Activated T-cell treated with anti-CD3 and anti-CD28 coated beads, Interleukin-2, amount 50 U/mL, for 4 hours (primary cell): Measurements from ENCODE around the gene CACNA2D1. TPM values are rescaled to one million over a fixed set of nuclear protein-coding genes. Genes with fewer than 3 reads are reported as not detected.

Source experiments
- ATAC-seq, 2 donors: fragments of 200-7000 bp; cut with Tn5 transposase; one replicate each; pipeline ENCODE4 v1.10.0; 2021
- DNase-seq: peaks from one replicate; pipeline ENCODE4 v3.0.0-alpha.2; 2020
- H3K27me3 Mint-ChIP-seq: one replicate; pipeline ENCODE4 v1.8.0; 2021; ENCODE audit warnings: low read depth, mixed read lengths
- H3K36me3 Mint-ChIP-seq: one replicate; pipeline ENCODE4 v1.8.0; 2022; ENCODE audit warnings: mixed read lengths; ENCODE audit not compliant: insufficient read depth
- H3K4me1 Mint-ChIP-seq: one replicate; pipeline ENCODE4 v1.8.0; 2021; ENCODE audit warnings: low read depth, mixed read lengths
- H3K4me3 Mint-ChIP-seq: one replicate; pipeline ENCODE4 v1.8.0; 2021; ENCODE audit warnings: mild to moderate bottlenecking, moderate library complexity, mixed read lengths
- H3K9me3 Mint-ChIP-seq: one replicate; pipeline ENCODE4 v1.8.0; 2021; ENCODE audit warnings: mixed read lengths
- total RNA-seq, 3 donors: library from RNA; stranded (reverse); gene quantifications; one replicate each; pipeline ENCODE4 v1.2.1, GENCODE V29; 2021

The CACNA2D1 gene
- total RNA-seq, 3 donors from 2014 or later, result 0.03 to 0.24 (median 0.18) TPM

DNA sequence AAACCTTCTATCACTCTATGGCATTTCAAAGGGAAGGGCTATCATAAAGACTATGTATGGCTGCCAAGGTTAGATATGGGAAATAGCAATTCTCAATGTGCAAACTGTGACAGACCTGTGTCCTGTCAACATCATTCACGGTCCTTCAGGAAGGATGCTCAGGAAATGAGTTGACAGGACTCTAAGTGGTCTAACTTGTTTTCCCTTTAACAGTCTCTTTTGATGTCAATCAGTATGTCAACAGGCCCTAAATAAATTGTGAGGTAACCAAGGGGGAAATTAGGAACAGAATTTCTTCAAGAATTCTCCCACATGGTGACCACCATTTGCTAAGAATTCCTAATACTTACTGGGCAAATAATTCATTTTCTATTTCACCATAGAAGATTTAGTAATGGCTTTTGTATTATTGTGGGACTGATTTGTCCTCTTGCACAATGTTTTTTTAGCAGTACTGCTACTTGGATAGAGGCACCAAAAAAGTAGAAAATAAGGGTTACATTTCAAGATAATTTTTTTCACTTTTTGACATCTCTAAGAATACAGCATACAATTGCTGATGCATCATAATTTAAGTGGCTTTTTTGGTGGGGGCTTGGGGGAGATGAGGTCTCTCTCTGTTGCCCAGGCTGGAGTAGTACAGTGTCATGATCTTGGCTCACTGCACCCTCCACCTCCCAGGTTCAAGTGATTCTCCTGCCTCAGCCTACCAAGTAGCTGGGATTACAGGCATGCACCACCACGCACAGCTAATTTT is 275.8 kb downstream of the CACNA2D1 start:
- no peak for DNase-seq
- no peaks in the 10 kb centered on the region for H3K27me3 Mint-ChIP-seq
- no peaks in the 10 kb centered on the region for H3K4me1 Mint-ChIP-seq
- H3K4me3 Mint-ChIP-seq, result no peak overlapping the region
- ATAC-seq, result no peak
- H3K36me3 Mint-ChIP-seq, result no peaks in the 10 kb centered on the region
- no peaks in the 10 kb centered on the region for H3K9me3 Mint-ChIP-seq

DNA sequence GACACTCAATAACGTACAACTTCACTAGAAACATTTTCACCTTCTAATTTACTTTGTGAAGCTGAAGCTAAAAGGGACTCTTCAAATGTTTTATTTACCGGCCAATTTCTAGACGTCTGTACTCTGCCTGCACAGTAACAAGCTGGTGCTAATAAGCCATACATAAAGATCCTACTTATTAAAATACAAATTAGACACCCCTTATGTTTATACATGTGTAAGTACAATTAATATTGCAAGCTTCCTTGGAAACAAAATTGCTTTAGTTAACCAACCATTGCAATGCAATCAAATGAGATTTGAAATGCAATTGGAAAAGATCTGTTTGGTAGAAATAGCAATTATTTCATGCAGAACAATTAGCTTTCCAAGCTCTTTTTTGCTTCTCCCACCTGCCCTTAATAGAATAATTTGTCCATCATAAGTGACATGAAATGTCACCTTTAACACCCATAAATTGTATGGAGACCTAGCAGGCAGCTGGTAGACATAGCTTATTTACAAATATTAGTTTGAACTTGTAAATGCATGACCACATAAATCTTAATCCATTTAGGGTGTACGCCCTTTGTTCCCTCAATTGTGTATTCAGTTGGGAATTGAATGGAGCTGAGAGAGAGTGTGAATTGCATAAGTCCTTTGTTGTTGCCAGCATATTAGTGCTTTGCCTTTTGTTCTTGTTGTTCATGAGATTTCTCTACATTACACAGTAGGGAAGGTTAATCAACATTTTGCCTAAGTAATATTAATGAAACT is 277.1 kb downstream of the CACNA2D1 start:
- Mint-ChIP-seq H3K9me3 (peaks cover 9% of the 10 kb centered on the region), H3K27me3 (no peaks in the 10 kb centered on the region), H3K4me1 (no peaks in the 10 kb centered on the region), H3K4me3 (no peak overlapping the region), H3K36me3 (no peaks in the 10 kb centered on the region)
- ATAC-seq (no peak), DNase-seq (no peak)

DNA sequence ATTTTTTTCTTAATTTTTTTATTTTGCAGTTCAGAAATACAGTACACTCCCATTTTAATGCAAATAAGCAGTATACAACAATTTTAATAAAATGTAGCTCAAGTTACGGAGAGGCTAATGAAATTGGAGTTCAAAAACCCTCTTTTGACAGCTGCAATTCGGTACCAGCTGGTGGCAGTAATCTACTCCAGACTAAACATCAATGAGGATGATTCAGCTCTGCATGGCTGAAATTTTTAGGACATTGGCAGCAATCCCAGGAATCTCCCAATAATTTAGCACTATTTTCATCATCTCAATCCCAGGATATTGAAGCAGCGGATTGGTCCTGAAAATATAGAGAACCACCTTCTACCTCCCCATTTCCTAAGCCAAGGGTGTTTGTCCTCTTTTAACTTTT is 278.8 kb downstream of the CACNA2D1 start:
- H3K27me3 Mint-ChIP-seq, result no peaks in the 10 kb centered on the region
- H3K36me3 Mint-ChIP-seq, result no peaks in the 10 kb centered on the region
- H3K9me3 Mint-ChIP-seq, result peaks cover 12% of the 10 kb centered on the region
- H3K4me1 Mint-ChIP-seq, result no peaks in the 10 kb centered on the region
- no peak overlapping the region for H3K4me3 Mint-ChIP-seq
- ATAC-seq (no peak), DNase-seq (no peak)

DNA sequence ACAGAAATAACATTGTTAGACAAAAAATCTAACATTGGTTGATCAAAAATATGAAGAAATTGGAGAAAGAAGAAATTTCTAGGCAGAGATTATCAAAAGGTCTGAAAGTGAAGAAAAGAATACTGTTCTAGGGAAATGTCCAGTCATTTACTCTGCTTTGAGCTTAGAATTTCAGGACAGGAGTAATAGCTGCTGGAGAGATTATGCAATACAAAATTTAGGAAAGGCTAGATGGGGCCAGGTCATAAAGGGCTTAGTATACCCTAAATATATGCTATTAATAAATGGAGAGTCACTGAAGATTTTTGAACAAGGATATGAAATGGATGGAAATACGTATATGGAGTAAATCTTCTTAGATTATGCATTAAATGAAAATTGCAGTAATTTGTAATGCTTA is 279.2 kb downstream of the CACNA2D1 start:
- DNase-seq, result no peak
- no peak for ATAC-seq
- Mint-ChIP-seq H3K9me3 (peaks cover 12% of the 10 kb centered on the region), H3K27me3 (no peaks in the 10 kb centered on the region), H3K4me1 (no peaks in the 10 kb centered on the region), H3K36me3 (no peaks in the 10 kb centered on the region), H3K4me3 (no peak overlapping the region)

DNA sequence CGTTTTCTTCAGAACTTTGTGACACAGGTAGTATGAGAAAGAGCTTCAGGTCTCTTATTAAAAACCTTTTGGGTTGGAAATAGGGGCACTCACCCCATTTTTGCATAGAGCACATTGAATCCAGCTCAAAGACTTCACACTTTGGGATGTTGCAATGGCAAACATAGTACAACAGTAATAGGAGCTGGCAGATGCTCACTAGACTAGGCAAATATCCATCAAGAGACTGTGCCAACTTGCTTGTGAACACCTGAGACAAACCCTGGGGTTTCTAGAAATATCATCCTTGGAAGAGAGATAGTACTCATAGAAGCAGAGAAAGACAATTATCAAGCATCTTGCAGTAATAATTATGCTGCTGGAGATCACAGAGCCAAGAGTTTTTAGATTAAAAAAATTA is 280.0 kb downstream of the CACNA2D1 start:
- Mint-ChIP-seq H3K9me3 (peaks cover 12% of the 10 kb centered on the region), H3K27me3 (no peaks in the 10 kb centered on the region)
- ATAC-seq, result no peak

DNA sequence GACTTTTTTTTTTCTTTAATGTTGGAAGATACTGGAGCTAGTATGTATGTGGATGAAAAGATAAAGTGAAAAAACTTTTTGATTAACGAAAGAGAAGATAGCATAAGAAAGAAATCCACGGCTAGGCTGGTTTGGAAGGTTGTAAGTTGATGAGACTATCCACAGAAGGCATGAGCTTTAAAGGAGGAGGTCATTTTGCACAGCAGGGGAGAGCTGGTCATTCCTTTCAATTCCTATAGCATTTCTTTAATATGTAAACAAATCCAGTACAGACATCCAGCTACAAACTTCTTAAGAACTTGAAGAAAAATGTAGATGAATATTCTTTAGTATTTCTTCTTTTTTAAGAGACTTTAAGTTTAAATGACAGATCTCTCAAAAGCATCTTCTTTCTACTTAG is 281.3 kb downstream of the CACNA2D1 start:
- H3K27me3 Mint-ChIP-seq, result no peaks in the 10 kb centered on the region
- no peaks in the 10 kb centered on the region for H3K4me1 Mint-ChIP-seq
- peaks cover 15% of the 10 kb centered on the region for H3K9me3 Mint-ChIP-seq
- H3K4me3 Mint-ChIP-seq, result no peak overlapping the region
- no peak for ATAC-seq
- no peak for DNase-seq
- no peaks in the 10 kb centered on the region for H3K36me3 Mint-ChIP-seq

More for the DNA sequence above, 280.0 kb downstream of the CACNA2D1 start:
- Mint-ChIP-seq H3K36me3 (no peaks in the 10 kb centered on the region), H3K4me1 (no peaks in the 10 kb centered on the region), H3K4me3 (no peak overlapping the region)
- no peak for DNase-seq

DNA sequence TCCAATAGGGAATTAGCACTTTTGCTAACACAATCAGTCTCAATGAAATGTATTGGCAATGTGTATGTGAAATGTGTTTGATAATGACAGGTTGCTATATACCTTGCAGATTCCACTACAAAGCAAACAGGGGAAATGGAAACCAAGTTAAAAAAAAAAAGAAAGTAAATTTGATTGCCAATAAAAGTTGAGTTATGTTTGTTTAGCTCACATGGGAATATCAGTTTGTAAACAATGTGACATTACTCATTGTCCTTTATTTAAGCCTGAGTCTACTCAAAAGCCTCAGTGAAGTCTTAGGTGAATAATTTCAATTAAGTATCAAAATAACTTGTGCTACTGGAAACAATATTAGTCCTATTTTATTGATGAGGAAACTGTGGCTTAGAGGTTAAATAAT is 285.2 kb downstream of the CACNA2D1 start:
- Mint-ChIP-seq H3K27me3 (no peaks in the 10 kb centered on the region), H3K4me3 (no peak overlapping the region), H3K36me3 (no peaks in the 10 kb centered on the region), H3K9me3 (peaks cover 15% of the 10 kb centered on the region), H3K4me1 (no peaks in the 10 kb centered on the region)
- DNase-seq (no peak), ATAC-seq (no peak)

DNA sequence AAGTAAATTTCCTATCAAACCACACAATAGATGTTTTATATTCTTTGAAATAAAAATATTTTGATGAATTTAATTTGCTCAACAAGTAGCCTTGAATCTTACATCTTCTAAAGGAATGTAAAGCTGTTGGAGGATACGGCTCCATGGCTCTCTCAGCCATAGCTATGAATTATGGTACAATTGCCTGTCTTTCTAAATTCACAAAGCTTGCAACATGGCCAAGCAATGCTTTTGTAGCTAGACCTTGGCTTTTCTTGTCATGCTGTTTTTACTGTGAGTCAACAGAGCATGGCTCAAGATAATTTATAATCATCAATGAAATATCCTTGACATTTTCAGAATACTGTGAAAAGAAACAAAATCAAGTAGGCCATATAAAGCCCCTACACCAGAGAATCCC is 286.7 kb downstream of the CACNA2D1 start:
- H3K9me3 Mint-ChIP-seq, result peaks cover 11% of the 10 kb centered on the region
- no peak for DNase-seq
- H3K4me1 Mint-ChIP-seq, result no peaks in the 10 kb centered on the region
- H3K27me3 Mint-ChIP-seq, result no peaks in the 10 kb centered on the region
- H3K4me3 Mint-ChIP-seq, result no peak overlapping the region
- no peaks in the 10 kb centered on the region for H3K36me3 Mint-ChIP-seq
- no peak for ATAC-seq

DNA sequence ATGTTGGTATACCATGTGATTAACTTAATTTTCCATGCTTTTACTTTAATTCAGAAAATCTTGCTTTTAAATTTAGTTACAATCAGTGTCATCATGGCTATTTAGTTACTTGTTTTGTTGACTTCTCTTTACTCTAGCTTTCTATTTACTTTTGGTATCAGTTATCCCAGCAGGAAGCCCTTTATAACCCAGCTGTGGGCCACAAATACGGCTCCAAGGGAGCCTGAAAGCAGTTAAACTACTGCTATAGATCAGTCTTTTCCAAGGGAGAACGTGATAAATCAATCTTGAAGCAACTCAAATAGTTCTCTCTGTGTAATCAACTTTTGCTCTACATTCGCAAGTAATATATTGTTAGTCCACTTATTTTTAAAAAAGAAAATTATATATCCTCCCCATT is 287.4 kb downstream of the CACNA2D1 start:
- Mint-ChIP-seq H3K36me3 (no peaks in the 10 kb centered on the region), H3K27me3 (no peaks in the 10 kb centered on the region)

DNA sequence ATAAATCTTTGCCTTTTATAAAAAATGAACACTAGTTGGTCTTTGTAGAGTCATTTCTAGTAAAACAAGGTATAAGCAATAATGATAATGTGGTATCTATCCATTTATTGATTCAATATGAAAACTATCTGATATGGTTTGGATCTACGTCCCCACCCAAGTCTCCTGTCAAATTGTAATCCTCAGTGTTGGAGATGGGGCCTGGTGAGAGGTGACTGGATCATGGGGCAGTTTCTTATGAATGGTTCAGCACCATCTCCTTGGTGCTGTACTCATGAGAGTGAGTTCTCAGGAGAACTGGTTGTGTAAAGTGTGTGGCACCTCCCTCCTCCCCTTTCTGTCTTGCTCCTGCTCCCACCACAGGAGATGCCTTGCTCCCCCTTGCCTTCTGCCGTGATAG is 288.8 kb downstream of the CACNA2D1 start:
- peaks cover 3% of the 10 kb centered on the region for H3K9me3 Mint-ChIP-seq
- no peaks in the 10 kb centered on the region for H3K4me1 Mint-ChIP-seq
- ATAC-seq (no peak), DNase-seq (no peak)
- H3K4me3 Mint-ChIP-seq, result no peak overlapping the region
- no peaks in the 10 kb centered on the region for H3K36me3 Mint-ChIP-seq
- no peaks in the 10 kb centered on the region for H3K27me3 Mint-ChIP-seq

More for the DNA sequence above, 287.4 kb downstream of the CACNA2D1 start:
- ATAC-seq (no peak), DNase-seq (no peak)
- Mint-ChIP-seq H3K9me3 (peaks cover 4% of the 10 kb centered on the region), H3K4me1 (no peaks in the 10 kb centered on the region), H3K4me3 (no peak overlapping the region)

DNA sequence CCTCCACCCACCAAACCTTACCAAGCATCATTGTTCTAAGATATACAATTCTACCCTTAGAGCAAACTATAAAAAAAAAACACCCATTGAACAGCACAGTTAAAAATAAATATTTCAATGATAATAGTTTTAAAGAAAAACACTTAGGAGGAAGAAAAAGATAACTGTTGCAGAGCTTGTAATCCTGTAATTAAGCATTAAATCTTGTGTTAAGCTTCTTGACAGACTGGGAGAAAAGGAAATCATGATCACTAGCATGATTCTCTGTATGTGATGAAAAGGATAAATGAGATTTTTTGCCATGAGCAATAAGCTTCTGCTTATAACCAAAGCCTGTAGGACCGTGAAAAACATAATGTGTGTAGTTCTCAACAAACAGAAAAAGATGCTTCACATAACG is 289.8 kb downstream of the CACNA2D1 start:
- Mint-ChIP-seq H3K4me1 (no peaks in the 10 kb centered on the region), H3K4me3 (no peak overlapping the region), H3K27me3 (no peaks in the 10 kb centered on the region), H3K36me3 (no peaks in the 10 kb centered on the region), H3K9me3 (peaks cover 3% of the 10 kb centered on the region)
- ATAC-seq (no peak), DNase-seq (no peak)

DNA sequence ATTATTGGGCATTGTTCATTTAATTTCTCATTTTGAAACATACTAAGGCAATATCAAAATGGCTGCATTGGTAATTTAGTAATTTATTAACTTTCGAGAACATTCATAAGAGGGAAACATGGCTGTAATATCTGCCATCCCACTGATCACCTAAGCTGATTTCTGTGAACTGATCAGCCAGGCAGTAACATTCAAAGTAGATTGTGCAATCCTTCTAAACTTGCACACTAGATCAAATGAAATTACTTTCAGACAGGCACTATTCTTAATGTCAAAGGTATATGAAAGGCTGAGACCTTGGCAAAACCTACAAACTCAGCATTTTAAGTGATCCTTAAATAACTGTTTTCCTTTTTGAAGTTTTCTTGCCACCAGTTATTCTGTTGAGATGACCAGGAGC is 290.7 kb downstream of the CACNA2D1 start:
- H3K9me3 Mint-ChIP-seq, result peaks cover 3% of the 10 kb centered on the region
- DNase-seq, result no peak
- H3K27me3 Mint-ChIP-seq, result no peaks in the 10 kb centered on the region
- H3K4me3 Mint-ChIP-seq, result no peak overlapping the region
- ATAC-seq, result no peak
- H3K36me3 Mint-ChIP-seq, result no peaks in the 10 kb centered on the region
- no peaks in the 10 kb centered on the region for H3K4me1 Mint-ChIP-seq

DNA sequence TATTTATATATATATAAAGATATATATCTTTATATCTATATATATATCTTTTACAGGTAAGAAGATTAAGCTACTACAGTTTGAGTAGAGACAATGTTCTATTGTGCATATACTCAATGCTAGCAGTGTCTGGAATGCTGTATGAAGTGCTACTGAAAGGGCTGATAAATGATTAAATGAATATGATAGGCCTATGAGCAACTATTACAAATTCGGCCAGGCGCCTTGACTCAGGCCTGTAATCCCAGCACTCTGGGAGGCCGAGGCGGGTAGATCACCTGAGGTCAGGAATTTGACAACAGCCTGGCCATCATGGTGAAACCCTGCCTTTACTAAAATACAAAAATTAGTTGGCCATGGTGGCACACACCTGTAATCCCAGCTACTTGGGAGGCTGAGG is 297.1 kb downstream of the CACNA2D1 start:
- Mint-ChIP-seq H3K4me3 (no peak overlapping the region), H3K9me3 (peaks cover 3% of the 10 kb centered on the region), H3K4me1 (no peaks in the 10 kb centered on the region), H3K27me3 (no peaks in the 10 kb centered on the region), H3K36me3 (no peaks in the 10 kb centered on the region)
- DNase-seq (no peak), ATAC-seq (no peak)

DNA sequence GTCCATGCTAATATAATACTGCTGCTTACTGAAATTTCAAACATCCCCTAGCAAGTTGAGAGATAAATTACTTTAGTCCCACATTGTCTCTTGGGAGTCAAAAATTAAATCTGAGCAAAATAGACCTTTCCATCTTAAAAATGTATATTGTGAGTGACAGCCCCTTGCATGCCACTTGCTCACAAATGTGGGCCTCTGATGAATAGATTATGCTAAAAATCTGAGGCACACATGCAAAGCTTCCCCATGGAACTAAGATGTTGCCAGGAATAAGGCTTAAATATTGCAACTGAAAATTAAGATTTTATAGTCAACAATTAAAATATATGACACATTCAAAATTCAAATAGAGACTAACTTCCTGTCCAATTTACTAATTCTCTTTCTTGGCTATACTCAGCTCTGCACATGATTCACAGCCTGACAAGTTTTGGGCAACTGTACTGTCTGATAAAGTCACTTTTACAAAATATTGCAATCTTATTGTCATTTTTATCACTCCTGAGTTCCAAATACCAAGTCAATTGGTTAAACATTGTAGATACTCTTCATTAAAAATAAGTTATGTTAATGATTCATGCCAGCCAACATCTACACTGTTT is 301.2 kb downstream of the CACNA2D1 start:
- Mint-ChIP-seq H3K4me3 (no peak overlapping the region), H3K9me3 (no peaks in the 10 kb centered on the region), H3K27me3 (no peaks in the 10 kb centered on the region), H3K4me1 (no peaks in the 10 kb centered on the region), H3K36me3 (no peaks in the 10 kb centered on the region)
- ATAC-seq (no peak), DNase-seq (no peak)

DNA sequence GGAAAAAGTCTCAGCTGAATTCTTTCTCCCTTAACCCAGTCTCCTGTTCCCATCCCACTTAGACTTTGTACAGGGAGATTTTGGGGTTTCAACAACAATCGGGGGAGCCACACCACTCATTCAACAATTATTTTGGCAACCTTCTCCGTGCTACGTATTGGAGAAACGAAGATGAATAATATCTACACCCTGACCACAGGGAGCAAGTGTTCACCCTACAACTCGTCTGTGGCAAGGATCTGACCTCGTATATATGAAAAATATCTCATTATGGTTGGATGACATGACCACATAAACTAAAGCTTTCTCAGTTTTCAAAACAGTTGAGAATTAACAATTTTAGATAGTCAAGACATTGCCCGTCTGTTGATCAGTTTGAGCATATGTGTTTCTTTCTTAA is 302.1 kb downstream of the CACNA2D1 start:
- H3K4me3 Mint-ChIP-seq, result no peak overlapping the region
- H3K27me3 Mint-ChIP-seq, result no peaks in the 10 kb centered on the region
- DNase-seq, result no peak
- no peaks in the 10 kb centered on the region for H3K4me1 Mint-ChIP-seq
- ATAC-seq, result no peak
- H3K9me3 Mint-ChIP-seq, result no peaks in the 10 kb centered on the region
- no peaks in the 10 kb centered on the region for H3K36me3 Mint-ChIP-seq
